ENCODE results near the gene QSOX2. TPM values are rescaled to one million over a fixed set of nuclear protein-coding genes. Genes with fewer than 3 reads are reported as not detected.

QSOX2 gene
- total RNA-seq, 1 donor from 2014 or later, result 24.9 TPM

- H3K27ac Mint-ChIP-seq, result no peak overlapping the region
- H3K9me3 Mint-ChIP-seq, result no peaks in the 10 kb centered on the region
- no peak for DNase-seq (ENCODE audit: low spot score)
- intact Hi-C loops (cut with micrococcal nuclease), result no loop called here
- H3K4me3 Mint-ChIP-seq (ENCODE audit: low read depth), result no peak overlapping the region
- peaks cover 5% of the 10 kb centered on the region for H3K27me3 Mint-ChIP-seq (ENCODE audit: low read depth)
- H3K36me3 Mint-ChIP-seq (ENCODE audit: low read depth), result peaks cover 40% of the 10 kb centered on the region
- H3K4me1 Mint-ChIP-seq (ENCODE audit: low read depth), result no peaks in the 10 kb centered on the region
Observed at GRCh38 chr9:136209232-136209631, 36.4 kb downstream of the QSOX2 start.

GRCh38 chr9:136208675-136209074, 36.9 kb downstream of the QSOX2 start:
- no peaks in the 10 kb centered on the region for H3K9me3 Mint-ChIP-seq
- peaks cover 34% of the 10 kb centered on the region for H3K36me3 Mint-ChIP-seq (ENCODE audit: low read depth)
- H3K27me3 Mint-ChIP-seq (ENCODE audit: low read depth), result peaks cover 11% of the 10 kb centered on the region
- DNase-seq (ENCODE audit: low spot score), result no peak
- intact Hi-C loops (cut with micrococcal nuclease), result no loop called here
- no peak overlapping the region for H3K4me3 Mint-ChIP-seq (ENCODE audit: low read depth)
- no peaks in the 10 kb centered on the region for H3K4me1 Mint-ChIP-seq (ENCODE audit: low read depth)
- no peak overlapping the region for H3K27ac Mint-ChIP-seq

GRCh38 chr9:136207616-136208015, 38.0 kb downstream of the QSOX2 start:
- intact Hi-C loops (cut with micrococcal nuclease), result no loop called here
- no peak for DNase-seq (ENCODE audit: low spot score)
- H3K4me3 Mint-ChIP-seq (ENCODE audit: low read depth), result no peak overlapping the region
- peaks cover 24% of the 10 kb centered on the region for H3K36me3 Mint-ChIP-seq (ENCODE audit: low read depth)
- H3K27ac Mint-ChIP-seq, result no peak overlapping the region
- peaks cover 15% of the 10 kb centered on the region for H3K27me3 Mint-ChIP-seq (ENCODE audit: low read depth)
- no peaks in the 10 kb centered on the region for H3K9me3 Mint-ChIP-seq
- H3K4me1 Mint-ChIP-seq (ENCODE audit: low read depth), result no peaks in the 10 kb centered on the region

GRCh38 chr9:136206602-136207275, 38.9 kb downstream of the QSOX2 start:
- no peak for DNase-seq (ENCODE audit: low spot score)
- H3K36me3 Mint-ChIP-seq (ENCODE audit: low read depth), result peaks cover 15% of the 10 kb centered on the region
- no peaks in the 10 kb centered on the region for H3K4me1 Mint-ChIP-seq (ENCODE audit: low read depth)
- intact Hi-C loops (cut with micrococcal nuclease), result no loop called here
- H3K27ac Mint-ChIP-seq, result no peak overlapping the region
- H3K27me3 Mint-ChIP-seq (ENCODE audit: low read depth), result peaks cover 16% of the 10 kb centered on the region
- no peaks in the 10 kb centered on the region for H3K9me3 Mint-ChIP-seq
- H3K4me3 Mint-ChIP-seq (ENCODE audit: low read depth), result no peak overlapping the region

GRCh38 chr9:136205707-136205992, 40.0 kb downstream of the QSOX2 start:
- no peak for DNase-seq (ENCODE audit: low spot score)
- Mint-ChIP-seq H3K36me3 (ENCODE audit: low read depth) (peaks cover 15% of the 10 kb centered on the region), H3K4me1 (ENCODE audit: low read depth) (no peaks in the 10 kb centered on the region), H3K4me3 (ENCODE audit: low read depth) (no peak overlapping the region), H3K27me3 (ENCODE audit: low read depth) (peaks cover 23% of the 10 kb centered on the region), H3K27ac (no peak overlapping the region), H3K9me3 (no peaks in the 10 kb centered on the region)
- intact Hi-C loops (cut with micrococcal nuclease), result no loop called here

- no peak for DNase-seq (ENCODE audit: low spot score)
- Mint-ChIP-seq H3K4me3 (ENCODE audit: low read depth) (no peak within 1 kb of the TSS), H3K27me3 (ENCODE audit: low read depth) (peaks cover 29% of the 10 kb centered on the region), H3K36me3 (ENCODE audit: low read depth) (peaks cover 15% of the 10 kb centered on the region), H3K9me3 (no peaks in the 10 kb centered on the region), H3K4me1 (ENCODE audit: low read depth) (no peaks in the 10 kb centered on the region), H3K27ac (no peak within 1 kb of the TSS)
- intact Hi-C loops (cut with micrococcal nuclease), result no loop called here
Observed at GRCh38 chr9:136204838-136205706, 40.5 kb downstream of the QSOX2 start, which contains the start of gene LHX3. TSS of gene LHX3 (minus strand) at chr9:136205128. CDS start at chr9:136205012, 116 bp downstream.

- Mint-ChIP-seq H3K4me1 (ENCODE audit: low read depth) (no peaks in the 10 kb centered on the region), H3K27ac (no peak overlapping the region), H3K27me3 (ENCODE audit: low read depth) (peaks cover 31% of the 10 kb centered on the region), H3K9me3 (no peaks in the 10 kb centered on the region), H3K4me3 (ENCODE audit: low read depth) (no peak overlapping the region), H3K36me3 (ENCODE audit: low read depth) (peaks cover 15% of the 10 kb centered on the region)
- no peak for DNase-seq (ENCODE audit: low spot score)
- intact Hi-C loops (cut with micrococcal nuclease), result no loop called here
Observed at GRCh38 chr9:136204145-136204805, 41.3 kb downstream of the QSOX2 start.

GRCh38 chr9:136203408-136204144, 42.0 kb downstream of the QSOX2 start:
- Mint-ChIP-seq H3K4me3 (ENCODE audit: low read depth) (no peak overlapping the region), H3K27ac (no peak overlapping the region), H3K9me3 (no peaks in the 10 kb centered on the region), H3K27me3 (ENCODE audit: low read depth) (peaks cover 32% of the 10 kb centered on the region), H3K36me3 (ENCODE audit: low read depth) (peaks cover 15% of the 10 kb centered on the region), H3K4me1 (ENCODE audit: low read depth) (no peaks in the 10 kb centered on the region)
- intact Hi-C loops (cut with micrococcal nuclease), result no loop called here
- DNase-seq (ENCODE audit: low spot score), result no peak

- H3K27ac Mint-ChIP-seq, result no peak overlapping the region
- H3K27me3 Mint-ChIP-seq (ENCODE audit: low read depth), result peaks cover 40% of the 10 kb centered on the region
- peaks cover 15% of the 10 kb centered on the region for H3K36me3 Mint-ChIP-seq (ENCODE audit: low read depth)
- no peaks in the 10 kb centered on the region for H3K9me3 Mint-ChIP-seq
- DNase-seq (ENCODE audit: low spot score), result no peak
- H3K4me1 Mint-ChIP-seq (ENCODE audit: low read depth), result no peaks in the 10 kb centered on the region
- intact Hi-C loops (cut with micrococcal nuclease), result no loop called here
- no peak overlapping the region for H3K4me3 Mint-ChIP-seq (ENCODE audit: low read depth)
Observed at GRCh38 chr9:136202454-136203407, 42.9 kb downstream of the QSOX2 start.

- H3K4me3 Mint-ChIP-seq (ENCODE audit: low read depth), result no peak overlapping the region
- DNase-seq (ENCODE audit: low spot score), result no peak
- H3K27me3 Mint-ChIP-seq (ENCODE audit: low read depth), result peaks cover 43% of the 10 kb centered on the region
- H3K27ac Mint-ChIP-seq, result no peak overlapping the region
- peaks cover 9% of the 10 kb centered on the region for H3K36me3 Mint-ChIP-seq (ENCODE audit: low read depth)
- H3K9me3 Mint-ChIP-seq, result no peaks in the 10 kb centered on the region
- peaks cover under 1% of the 10 kb centered on the region for H3K4me1 Mint-ChIP-seq (ENCODE audit: low read depth)
- intact Hi-C loops (cut with micrococcal nuclease), result no loop called here
Observed at GRCh38 chr9:136201609-136202453, 43.8 kb downstream of the QSOX2 start.

GRCh38 chr9:136201174-136201573, 44.4 kb downstream of the QSOX2 start:
- intact Hi-C loops (cut with micrococcal nuclease), result no loop called here
- H3K27me3 Mint-ChIP-seq (ENCODE audit: low read depth), result peaks cover 50% of the 10 kb centered on the region
- H3K36me3 Mint-ChIP-seq (ENCODE audit: low read depth), result peaks cover 4% of the 10 kb centered on the region
- H3K9me3 Mint-ChIP-seq, result no peaks in the 10 kb centered on the region
- no peak overlapping the region for H3K4me3 Mint-ChIP-seq (ENCODE audit: low read depth)
- no peak for DNase-seq (ENCODE audit: low spot score)
- no peak overlapping the region for H3K27ac Mint-ChIP-seq
- H3K4me1 Mint-ChIP-seq (ENCODE audit: low read depth), result peaks cover 2% of the 10 kb centered on the region
